Activated naive CD4-positive, alpha-beta T cell treated with Interleukin-2 at 50 U/mL for 16 hours (primary cell): ENCODE data around the gene KLHL34.

Source experiments
- DNase-seq: peaks from one replicate; pipeline ENCODE4 v3.0.0-alpha.2; 2020

Gene KLHL34

GRCh38 chrX:21658152-21658737, at the start of gene KLHL34:
Gene KLHL34 (minus strand): TSS chrX:21658330. CDS start chrX:21657788, 542 bp downstream.
- no peak for DNase-seq

- DNase-seq: no peak
These were observed 47.1 kb upstream of the KLHL34 start for GRCh38 chrX:21705225-21705624.

- DNase-seq: no peak
These were observed 44.6 kb upstream of the KLHL34 start for GRCh38 chrX:21702725-21703124.

GRCh38 chrX:21700967-21701366, 42.8 kb upstream of the KLHL34 start:
- DNase-seq: no peak

GRCh38 chrX:21700275-21700674, 42.1 kb upstream of the KLHL34 start:
- DNase-seq: no peak

- DNase-seq: no peak
These were observed 41.0 kb upstream of the KLHL34 start for GRCh38 chrX:21699136-21699535.

GRCh38 chrX:21698272-21698671, 40.1 kb upstream of the KLHL34 start:
- DNase-seq: no peak

GRCh38 chrX:21691512-21692018, 33.4 kb upstream of the KLHL34 start:
- no peak for DNase-seq

- DNase-seq: no peak
These were observed 25.8 kb upstream of the KLHL34 start for GRCh38 chrX:21683941-21684340.

- no peak for DNase-seq
These were observed 20.0 kb upstream of the KLHL34 start for GRCh38 chrX:21678048-21678612.

GRCh38 chrX:21675931-21676330, 17.8 kb upstream of the KLHL34 start:
- DNase-seq: no peak

GRCh38 chrX:21674430-21675186, 16.5 kb upstream of the KLHL34 start:
- DNase-seq: no peak

- no peak for DNase-seq
These were observed 8.5 kb upstream of the KLHL34 start for GRCh38 chrX:21666679-21667078.

- no peak for DNase-seq
These were observed 8.1 kb upstream of the KLHL34 start for GRCh38 chrX:21666252-21666651.

GRCh38 chrX:21662761-21663160, 4.6 kb upstream of the KLHL34 start:
- no peak for DNase-seq

GRCh38 chrX:21661316-21661715, 3.2 kb upstream of the KLHL34 start:
- DNase-seq: no peak

GRCh38 chrX:21660156-21660555, 2.0 kb upstream of the KLHL34 start:
- no peak for DNase-seq

GRCh38 chrX:21659320-21659719, 1.2 kb upstream of the KLHL34 start:
- no peak for DNase-seq

- DNase-seq: no peak
These were observed 616 bp upstream of the KLHL34 start for GRCh38 chrX:21658746-21659145.

- no peak for DNase-seq
These were observed 595 bp downstream of the KLHL34 start for GRCh38 chrX:21657318-21658151.

- no peak for DNase-seq
These were observed 1.4 kb downstream of the KLHL34 start for GRCh38 chrX:21656587-21657317.

- no peak for DNase-seq
These were observed 2.1 kb downstream of the KLHL34 start for GRCh38 chrX:21655901-21656586.
